ENCODE data around the gene PADI3. TPM values are rescaled to one million over a fixed set of nuclear protein-coding genes. Genes with fewer than 3 reads are reported as not detected.
"Not testable (repeated sequence)": the region's sequence is repeated elsewhere in the genome, so short reads cannot be mapped to it uniquely, and the experiment has no call there.

The PADI3 gene
- total RNA-seq, 1 experiment from 2014 or later: 6.0 TPM

DNA sequence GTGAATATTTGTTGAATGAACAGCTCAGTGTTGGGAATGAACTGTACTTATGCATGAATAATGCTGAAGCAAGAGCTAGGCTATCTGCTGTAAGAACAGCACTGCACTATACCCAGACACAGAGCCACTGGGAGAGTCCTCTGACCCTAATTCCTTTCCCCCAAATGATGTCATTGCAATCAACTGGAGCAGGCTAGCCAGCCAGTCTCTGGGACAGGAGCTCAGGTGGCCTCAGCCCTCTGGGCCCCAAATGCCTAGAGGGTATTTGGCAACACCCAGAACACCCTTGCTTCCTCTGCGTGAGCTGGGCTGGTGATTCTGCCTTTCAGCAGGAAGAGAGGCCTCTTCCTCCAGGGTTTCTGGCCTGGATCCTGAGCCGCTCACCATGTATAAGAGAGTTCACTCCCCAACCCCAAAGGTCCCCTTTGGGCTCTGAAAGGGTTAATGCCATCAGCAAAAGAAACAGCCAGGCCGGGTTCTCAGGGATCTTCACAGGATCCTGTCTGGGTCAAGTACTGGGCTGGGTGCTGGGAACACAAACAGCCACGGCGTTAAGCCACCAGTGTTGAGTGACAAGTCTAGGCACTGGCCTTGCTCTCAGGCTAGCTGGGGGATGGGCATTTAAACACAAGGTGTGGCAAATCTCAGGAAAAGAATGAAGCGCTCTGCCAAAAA lies 55.4 kb downstream of the PADI3 start:
- DNase-seq (ENCODE audit: low spot score): peak; percentile 36

DNA sequence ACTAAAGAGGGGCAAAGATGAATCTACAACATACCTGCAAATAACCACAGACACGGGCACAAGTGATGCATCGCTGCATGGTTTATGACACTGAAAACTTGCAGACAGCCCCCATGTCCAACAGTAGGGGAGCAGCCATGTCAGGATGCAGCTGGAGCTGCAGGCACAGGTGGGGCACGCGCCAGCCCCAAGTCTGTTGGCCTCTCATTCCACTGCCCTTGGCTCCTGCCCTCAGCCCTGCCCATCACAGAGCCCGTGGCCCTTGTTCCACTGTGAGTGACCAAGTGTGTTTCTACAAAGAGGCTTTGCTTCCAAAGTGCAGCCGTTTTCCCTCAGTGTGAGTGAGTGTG lies 55.9 kb downstream of the PADI3 start:
- DNase-seq (ENCODE audit: low spot score): no peak

DNA sequence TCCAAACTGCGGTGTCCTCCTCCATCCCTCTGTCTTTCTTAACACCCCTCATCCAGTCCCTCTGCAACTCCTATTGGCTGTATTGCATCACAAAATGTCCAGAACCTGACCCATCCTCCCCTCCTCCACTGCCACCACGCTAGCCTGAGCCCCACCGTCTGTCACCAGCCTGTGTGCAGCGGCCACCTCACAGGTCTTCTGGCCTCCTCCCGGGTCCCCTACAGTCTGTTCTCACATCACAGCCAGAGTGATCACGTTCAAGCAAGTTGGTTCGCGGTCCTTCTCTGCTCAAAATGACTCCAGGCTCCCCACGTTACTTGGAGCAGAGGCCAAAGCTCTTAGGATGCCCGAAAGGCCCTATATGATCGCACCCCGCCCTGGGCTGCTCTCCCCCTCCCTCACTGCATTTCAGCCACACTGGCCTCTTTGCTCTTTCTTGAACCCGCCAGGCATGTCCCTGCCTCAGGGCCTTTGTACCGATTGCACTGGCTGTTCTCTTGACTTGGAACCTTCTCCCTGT lies 56.7 kb downstream of the PADI3 start:
- DNase-seq (ENCODE audit: low spot score): no peak

DNA sequence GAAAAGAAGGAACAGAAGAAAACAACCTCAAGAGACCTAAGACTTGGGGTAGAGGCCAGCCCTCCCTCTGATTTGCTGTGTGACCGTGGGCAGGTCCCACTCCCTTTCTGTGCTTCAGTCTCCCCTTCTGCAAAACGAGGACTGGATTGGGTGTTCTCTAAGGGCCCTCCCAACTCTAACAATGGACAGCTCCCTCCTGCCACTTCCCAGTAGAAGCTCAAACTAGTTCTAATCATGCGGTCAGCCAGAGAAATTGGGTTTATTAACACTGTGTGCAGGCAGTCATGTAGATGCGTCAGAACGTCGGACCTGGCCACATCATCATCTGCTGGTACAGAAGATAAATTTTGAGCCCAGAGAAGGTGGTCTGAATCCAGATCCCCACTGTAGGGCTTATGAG lies 57.5 kb downstream of the PADI3 start:
- no peak for DNase-seq (ENCODE audit: low spot score)

DNA sequence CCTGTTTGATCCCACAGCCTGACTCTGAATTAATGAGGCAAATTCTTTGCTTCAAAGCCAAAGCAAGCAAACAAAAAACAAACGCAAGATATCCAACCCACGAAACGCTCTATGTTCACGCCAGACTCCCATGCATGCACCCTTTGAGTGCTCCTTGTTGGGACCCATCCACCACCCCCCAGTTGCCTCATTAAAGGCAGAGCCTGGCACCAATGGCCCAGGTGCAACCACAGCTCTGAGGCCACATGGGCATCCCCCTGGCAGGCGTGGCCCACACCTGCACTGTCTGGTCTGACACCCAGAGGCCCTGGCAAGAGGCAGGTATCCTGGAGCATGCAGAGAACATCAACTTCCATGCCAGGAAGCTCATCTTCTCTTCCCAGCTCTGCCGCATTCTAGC lies 58.0 kb downstream of the PADI3 start:
- DNase-seq (ENCODE audit: low spot score): no peak

DNA sequence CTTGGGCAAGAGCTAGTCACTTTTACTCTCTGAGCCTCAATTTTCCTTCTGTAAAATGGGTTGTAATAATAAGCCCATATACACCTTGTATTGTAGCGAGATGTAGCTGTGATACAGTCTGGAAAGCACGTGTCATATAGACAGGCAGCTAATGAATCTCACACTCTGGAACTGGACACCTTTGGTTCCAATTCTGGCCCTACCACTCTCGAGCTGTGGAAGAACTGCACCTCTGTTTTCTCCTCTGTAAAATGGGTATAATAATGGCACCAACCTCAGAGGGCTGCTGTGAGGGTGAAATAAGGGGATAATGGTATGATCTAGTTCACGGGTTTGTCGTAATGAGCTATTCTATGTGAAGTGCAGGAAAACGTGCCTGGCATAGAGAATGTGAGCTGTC lies 58.4 kb downstream of the PADI3 start:
- no peak for DNase-seq (ENCODE audit: low spot score)

DNA sequence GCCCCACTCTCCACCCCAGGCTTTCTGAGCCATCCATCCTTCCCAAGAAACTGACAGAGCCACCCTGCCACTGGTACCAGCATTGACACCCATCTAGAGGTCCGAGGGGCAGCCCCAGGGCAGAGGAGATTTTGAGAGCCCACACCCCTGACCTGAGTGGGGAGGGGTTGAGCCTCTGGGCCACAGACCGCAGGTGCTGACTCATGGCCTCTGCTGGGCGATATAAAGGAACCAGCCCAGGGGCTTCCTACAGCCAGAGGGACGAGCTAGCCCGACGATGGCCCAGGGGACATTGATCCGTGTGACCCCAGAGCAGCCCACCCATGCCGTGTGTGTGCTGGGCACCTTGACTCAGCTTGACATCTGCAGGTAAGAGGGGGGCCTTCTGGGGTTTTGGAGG lies 59.0 kb downstream of the PADI3 start, which contains the start of gene PADI4:
PADI4 (plus strand) TSS at position 252 of the 400 bp plus-strand sequence; CDS start at position 278, 26 bp downstream.
- no peak for DNase-seq (ENCODE audit: low spot score)

DNA sequence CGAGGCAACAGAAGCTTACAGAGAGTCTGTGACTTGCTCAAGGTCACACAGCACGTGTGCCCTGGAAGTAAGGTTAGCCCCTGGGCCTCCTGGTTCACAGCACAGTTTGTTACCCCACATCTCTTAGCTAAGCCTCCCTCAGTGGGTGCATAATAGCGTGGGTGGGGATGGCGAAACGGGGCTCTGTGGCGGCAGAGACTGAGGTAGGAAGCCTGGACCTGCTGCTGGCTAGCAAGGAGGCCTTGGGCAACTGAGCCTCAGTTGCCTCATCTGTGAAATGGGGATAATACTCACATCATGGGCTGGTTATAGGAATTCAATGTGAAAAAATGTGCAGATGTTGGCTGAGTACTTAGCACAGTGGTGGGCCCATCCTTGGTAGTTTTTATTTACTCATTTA lies 59.7 kb downstream of the PADI3 start:
- no peak for DNase-seq (ENCODE audit: low spot score)

DNA sequence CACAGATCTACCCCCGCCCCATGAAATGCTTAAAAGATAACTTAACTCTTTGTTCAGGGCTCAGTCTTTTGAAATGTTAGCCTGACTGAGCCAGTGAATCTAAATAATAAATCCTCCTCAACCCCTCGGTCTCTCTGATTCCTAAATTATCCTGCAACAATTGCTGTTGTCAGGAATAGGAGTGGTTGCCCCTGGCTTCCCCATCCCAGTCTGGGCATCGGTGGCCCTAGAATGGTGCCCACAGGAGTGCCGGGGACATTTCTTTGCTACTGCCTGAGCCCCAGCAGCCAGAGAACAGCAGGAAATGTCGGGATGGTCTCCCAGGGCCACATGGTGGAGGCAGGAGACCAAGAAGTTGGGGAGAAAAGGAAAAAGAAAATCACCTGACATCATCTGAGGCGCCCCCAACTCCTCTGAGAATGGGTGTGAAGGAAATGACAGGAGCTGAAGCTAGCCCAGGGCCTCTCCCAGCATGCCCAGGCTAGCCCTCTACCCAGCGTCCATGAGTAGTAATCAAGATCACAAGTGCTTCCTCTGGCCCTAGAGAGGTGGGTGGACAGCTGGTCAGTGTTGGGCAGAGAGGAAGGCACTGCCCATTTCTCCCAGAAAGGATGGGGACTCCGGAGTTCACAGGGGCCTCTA lies 60.6 kb downstream of the PADI3 start:
- no peak for DNase-seq (ENCODE audit: low spot score)

DNA sequence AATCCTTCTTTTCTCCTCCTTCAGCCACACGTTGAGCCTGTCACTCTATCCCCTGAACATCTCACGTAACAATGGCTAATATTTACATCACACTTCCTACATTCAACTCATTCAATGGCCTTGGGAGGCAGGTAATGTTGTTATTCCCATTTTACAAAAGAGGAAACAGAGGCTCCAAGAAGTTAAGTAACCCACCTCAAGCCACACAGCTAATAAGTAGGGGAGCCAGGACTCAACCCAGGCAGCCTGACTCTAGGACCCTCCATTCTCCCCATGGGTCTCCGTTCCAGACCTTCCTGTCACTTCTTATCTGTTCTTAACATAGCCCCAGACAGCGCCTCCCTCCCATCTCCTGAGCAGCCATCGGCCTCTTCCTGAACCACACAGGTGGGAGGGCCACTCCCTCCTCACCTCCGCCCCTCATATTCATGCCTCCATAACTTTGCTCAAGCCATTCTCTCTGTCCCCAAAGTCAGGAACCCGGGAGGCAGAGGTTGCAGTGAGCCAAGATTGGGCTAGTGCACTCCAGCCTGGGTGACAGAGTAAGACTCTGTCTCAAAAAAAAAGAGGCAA lies 61.3 kb downstream of the PADI3 start:
- DNase-seq (ENCODE audit: low spot score): no peak

DNA sequence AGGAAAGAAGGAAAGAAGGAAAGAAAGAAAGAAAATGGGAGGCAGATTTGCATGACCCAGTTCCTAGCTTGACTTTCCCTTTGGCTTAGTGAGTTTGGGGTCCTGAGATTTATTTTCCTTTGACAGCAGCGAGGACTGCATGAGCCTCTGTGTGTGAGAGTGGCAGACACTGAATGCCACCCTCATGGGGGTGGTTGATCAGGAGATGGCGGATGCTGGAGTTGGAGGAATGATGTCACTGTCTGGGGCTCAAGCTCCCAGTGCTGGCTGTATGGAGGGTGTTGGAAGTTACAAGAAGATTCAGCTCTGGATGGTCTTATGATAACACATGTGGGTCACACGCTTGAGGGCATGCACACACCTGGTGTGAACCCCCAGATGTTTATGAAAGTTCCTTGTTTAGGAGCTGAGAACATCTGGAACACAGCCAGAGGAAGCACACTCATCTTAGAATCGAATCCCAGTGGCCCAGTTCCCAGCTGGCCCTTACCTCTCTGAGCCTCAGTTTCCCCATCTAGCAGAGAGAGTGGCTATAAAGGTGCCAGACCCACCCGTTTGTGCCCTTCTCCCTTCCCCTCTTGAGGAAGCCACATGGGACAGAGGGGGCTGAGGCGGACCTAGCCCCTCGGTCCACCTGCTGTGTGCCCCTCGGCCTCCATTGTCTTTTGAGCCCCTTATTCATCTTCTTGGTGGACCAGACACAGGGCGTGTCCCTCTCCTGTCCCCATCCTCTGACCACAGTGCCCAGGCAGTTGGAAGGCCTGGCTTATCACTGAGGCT lies 64.8 kb downstream of the PADI3 start:
- DNase-seq (ENCODE audit: low spot score): no peak

DNA sequence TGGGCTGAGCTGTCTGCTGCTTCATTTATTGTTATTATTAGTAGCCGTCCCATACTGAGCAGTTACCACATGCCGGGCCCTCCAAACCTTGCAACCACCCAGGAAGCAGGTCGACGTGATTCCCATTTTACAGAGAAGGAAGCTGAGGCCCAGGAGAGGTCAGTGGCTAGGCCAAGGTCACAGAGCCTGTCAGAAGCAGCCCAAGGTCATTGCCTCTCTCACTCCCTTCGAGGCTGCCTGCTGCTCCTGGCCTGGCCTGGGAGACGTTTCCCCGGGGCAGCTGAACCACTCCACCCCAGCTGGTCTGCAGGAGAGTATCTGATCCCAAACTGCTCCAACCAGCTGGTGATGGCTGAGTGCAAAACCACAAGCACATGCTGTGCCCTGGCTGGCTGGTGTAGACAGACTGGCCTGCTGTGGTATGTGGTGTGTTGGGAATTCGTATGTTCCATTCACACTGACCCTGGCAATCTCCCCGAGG lies 65.6 kb downstream of the PADI3 start:
- DNase-seq (ENCODE audit: low spot score): peak; percentile 57

DNA sequence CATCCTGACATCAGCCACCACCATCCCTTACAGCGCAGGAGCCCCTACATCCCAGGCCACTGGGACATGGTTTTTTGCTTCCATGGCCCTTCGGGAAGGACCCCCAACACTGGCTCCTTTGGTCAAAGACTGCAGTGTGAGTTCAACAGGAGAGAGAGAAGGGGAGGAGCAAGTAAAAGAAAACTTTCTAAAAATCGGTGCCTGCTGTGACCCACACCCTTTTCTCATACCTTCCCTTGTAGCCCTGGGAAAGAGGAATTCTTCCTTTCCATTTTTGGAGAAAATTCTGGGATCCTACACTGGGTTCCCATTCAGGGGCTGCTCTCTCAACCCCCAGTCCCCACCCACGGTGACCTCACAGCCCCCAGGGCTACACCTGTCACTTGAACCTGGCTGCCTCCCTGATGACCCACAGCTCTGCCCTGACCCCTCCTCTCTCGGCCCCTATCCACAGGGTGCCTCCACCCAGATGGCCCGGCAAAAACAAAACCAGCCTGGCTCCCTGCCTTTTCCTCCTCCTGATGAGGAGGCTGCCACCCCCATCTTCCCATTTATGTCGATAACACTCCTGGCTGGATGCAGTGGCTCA lies 66.7 kb downstream of the PADI3 start:
- DNase-seq (ENCODE audit: low spot score): no peak

DNA sequence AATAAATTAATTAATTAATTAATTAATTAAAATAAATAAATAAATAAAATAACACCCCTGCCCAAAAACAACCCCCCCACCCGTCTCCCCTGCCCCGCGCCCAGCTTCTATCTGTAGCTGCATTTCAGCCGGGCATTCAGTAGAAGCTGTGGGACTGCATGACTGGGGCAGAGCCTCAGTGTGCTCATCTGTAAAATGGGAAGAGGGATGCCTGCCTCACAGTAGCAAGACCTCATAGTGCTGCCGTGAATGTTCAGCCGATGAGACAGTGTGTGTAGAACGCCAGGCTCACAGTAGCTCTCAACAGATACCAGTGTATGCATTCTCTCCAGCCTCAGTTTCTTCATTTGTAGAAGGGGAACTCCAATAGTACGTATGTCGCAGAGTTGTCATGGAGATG lies 67.8 kb downstream of the PADI3 start:
- no peak for DNase-seq (ENCODE audit: low spot score)

DNA sequence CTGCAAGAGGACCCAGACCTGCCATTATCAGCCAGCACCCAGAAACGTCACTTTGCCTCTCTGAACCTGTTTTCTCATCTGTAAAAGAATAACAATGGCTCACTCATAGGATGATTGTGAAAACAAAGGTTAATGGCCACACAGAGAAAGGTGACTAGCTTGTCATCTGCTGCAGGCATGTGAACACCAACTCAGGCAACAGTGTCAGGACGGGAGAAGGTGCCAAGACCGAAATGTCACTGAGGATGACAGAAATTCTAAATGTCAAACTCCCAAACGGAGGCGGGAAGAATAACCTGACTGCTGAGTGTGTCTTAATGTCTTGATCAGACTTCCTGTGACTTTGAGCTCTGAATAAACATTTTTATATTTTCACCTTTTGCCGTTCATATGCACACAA lies 69.4 kb downstream of the PADI3 start:
- no peak for DNase-seq (ENCODE audit: low spot score)

DNA sequence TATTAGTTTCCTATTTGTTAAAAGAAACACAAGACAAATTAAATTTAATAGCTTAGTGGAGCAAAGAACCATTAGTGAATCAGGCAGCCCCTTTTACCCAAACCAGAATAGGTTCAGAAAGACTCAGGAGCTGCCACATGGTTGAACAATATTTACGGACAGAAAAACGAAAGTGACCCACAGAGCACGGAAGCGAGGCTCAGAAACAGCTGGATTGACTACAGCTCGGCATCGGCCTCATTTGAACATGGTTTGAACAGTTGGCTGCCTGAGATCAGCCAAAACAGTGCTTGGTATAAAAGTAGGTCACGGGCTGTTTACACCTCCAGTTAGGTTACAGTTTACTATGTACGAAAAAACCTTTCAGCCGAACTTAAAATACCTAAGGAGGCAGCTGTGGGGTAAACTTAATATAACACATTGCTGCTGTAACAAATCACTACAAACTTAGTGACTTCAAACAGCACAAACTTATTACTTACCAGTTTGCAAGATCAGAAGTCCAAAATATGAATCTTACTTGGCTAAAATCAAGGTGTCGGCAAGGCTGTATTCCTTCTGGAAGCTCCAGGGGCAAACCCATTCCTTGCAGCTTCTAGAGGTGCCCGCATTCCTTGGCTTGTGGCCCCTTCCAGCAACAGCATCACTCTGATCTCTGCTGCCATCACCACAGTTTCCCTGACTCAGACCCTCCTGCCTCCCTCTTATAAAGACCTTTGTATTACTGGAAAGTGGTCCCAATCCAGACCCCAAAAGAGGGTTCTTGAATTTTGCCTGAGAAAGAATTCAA lies 70.9 kb downstream of the PADI3 start:
- no peak for DNase-seq (ENCODE audit: low spot score)

DNA sequence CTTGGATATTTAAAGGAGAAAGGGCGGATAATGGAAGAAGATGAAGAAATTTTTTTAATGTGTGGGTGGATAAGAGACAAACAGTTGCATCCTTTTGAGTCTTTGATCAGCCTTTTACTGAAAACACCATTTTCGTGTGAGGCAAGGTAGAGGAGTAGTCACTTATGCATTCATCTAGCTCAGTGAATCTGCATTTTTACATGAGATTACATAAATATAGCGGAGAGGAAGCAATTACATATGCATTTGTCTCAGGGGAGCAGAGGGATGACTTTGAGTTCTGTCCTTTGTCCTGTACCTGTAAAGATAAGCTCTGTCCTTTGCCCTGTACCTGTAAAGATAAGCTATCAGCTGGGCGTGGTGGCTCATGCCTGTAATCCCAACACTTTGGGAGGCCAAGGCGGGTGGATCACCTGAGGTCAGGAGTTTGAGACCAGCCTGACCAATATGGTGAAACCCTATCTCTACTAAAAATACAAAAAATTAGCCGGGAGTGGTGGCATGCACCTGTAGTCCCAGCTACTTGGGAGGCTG lies 73.0 kb downstream of the PADI3 start:
- not testable (repeated sequence) for DNase-seq (ENCODE audit: low spot score)

DNA sequence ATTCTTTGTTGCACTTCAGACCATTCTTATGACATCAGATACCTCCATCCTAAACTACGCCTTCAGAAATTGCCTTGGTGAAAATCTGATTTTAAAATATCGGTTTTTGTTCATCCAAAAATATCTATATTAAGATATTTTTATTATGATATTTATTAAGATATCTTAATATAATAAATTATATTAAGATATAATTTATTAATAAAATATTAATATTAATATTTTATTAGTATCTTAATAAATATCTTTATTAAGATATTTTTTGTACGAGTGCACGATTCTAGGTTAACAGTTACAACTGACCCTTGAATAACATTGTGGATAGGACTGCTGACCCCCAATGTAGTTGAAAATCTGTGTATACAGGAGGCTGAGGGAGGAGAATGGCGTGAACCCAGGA lies 80.0 kb downstream of the PADI3 start:
- DNase-seq (ENCODE audit: low spot score): no peak

DNA sequence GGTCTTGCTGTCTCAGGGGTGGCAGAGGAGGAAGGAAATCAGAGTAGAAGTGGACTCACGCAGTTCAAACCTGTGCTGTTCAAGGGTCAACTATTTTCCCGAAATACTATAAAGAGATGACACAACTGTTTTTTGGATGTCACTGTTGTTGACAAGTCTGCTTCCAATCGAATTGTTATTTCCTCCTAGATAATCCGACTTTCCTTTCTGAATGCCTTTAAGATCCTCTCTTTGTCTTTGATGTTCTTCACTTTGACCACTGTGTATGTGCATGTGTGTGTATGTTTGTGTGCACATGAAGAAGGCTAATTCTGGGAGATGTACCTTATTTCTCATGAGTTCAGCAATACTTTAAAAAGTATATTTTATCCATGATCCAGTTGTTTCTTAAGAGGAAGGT lies 80.7 kb downstream of the PADI3 start:
- no peak for DNase-seq (ENCODE audit: low spot score)

DNA sequence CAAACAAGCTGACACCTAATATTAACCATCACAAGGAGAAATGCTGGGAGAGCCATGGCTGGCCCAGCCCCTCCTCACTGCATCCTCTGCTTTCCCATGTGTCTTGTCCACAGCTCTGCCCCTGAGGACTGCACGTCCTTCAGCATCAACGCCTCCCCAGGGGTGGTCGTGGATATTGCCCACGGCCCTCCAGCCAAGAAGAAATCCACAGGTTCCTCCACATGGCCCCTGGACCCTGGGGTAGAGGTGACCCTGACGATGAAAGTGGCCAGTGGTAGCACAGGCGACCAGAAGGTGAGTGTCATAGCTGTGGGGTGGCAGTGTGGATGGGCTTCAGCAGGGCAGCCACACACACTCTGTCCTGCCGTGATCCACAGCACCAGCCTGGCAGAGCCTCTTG lies 82.0 kb downstream of the PADI3 start:
- DNase-seq (ENCODE audit: low spot score): no peak

DNA sequence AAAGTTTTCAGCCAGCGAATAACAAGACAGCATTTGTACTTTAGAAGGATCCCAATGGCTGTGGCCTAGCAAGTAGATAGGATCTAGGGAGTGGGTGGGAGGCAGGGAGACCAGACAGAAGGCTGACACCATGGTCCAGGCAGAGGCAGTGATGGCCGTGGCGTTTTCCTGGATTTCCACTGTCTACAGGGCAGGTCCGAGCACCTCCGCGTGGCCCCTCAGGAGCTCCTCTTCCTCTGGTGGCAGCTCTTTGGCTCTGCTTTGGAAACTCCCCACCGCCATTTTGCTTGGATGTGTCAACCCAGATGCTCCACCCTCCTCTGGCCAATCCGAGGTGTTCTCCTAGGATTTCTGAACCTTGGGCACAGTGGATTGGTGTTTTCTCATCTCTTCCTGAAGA lies 84.2 kb downstream of the PADI3 start:
- no peak for DNase-seq (ENCODE audit: low spot score)

All from H4 (cell line).